ENCODE measurements around the gene CSGALNACT2.

Gene CSGALNACT2

DNA sequence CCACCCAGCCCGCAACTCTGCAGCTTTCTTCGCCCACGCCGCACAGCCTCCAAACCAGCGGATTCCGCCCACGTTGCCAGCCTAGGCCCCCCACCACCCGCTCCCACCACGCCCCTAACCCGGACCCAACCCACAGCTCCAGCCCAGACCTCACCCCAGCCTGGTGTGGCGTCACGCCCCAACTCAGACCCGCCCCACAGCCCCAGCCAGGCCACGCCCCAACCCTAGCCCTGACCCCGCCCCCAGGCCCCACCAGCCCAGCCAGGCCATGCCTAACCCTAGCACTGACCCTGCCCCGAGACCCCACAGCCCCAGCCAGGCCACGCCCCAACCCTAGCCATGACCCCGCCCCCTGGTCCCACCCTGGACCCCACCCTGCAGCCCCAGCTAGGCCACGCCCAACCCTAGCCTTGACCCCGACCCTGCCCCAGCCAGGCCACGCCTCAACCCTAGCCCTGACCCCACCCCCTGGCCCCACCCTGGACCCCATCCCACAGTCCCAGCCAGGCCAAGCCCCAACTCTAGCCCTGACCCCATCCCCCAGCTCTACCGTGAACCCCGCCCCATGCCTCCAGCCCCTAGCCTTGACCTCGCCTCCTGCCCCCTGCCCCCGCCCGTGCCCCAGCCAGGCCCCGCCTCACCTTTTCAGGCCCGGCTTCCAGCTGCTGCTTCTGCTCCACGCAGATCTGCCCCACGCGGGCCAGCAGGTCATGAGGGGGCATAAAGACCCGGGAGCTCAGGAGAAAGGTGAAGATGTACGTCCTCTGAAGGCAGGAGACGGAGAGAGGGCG, 64.6 kb downstream of the CSGALNACT2 start:
- peak; percentile 14 for DNase-seq (ENCODE audit: low read depth)

DNA sequence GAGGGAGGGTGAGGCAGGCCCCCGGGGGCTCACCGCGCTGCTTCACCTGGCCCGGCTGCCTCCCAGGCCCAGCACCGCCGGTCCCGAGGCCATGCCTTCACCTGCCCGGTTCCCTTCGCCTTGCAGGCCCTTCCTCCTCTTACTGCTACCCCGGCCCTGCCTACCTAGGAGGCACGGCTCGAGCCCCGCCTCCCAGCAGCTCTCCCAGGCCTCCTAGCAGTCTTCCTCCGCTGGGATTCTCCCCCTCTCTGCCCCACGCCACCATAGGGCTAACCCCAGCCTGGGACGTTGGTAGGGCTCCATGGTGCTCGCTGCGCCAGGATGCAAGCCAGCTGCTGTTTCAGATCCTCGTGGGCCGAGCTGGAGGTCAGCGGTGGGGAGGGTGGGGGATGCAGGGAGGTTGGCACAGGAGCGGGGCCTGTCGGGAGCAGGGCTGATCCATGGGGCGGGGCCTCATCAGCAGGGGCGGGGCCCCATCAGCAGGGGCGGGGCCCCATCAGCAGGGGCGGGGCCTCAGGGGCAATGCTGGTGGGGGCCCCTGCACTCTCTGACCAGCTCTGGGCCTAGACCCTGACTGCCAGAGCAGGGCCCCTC, 65.3 kb downstream of the CSGALNACT2 start:
- DNase-seq (ENCODE audit: low read depth) = no peak

DNA sequence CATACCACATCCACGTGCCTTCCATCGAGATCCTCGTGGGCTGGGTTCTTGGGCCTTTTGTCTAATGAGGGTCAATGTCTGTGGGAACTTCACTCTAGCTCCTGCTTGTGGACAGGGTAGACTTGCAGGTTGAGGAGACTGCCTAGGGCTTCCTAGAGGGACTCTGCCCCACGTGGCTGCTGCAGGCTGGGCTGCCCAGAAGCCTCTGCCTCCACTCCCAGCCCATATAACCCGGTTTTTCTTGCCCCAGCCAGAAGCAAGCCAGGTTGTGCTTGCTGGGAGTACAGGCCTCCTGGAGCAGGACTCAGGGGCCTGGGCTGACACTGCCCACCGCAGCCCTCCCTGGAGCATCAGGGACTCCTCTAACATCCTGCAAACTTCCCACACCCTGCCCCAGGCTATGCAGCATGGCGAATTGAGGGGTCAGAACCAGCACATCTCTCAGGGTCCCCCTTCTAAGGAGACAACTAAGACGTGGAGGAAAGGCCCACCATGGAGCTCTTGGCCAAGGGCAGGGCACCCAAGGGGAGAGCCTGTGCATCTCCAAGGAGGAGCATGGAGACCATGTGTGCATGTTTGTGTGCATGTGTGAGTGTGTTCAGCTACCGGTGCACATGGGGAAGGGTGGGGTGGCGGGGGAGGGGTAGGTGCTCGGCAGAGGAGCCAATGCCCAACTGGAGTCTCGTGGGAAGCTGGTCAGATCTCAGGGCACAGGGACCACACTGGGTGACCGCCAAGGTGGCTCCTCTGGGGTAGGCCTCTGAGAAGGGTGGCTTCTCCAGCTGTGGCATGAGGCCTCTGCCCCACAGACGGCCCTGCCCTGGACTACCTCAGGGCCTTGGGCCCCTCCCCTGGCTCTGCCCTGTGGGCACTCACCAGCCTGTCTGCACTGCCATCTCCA, 66.0 kb downstream of the CSGALNACT2 start:
- no peak for DNase-seq (ENCODE audit: low read depth)

DNA sequence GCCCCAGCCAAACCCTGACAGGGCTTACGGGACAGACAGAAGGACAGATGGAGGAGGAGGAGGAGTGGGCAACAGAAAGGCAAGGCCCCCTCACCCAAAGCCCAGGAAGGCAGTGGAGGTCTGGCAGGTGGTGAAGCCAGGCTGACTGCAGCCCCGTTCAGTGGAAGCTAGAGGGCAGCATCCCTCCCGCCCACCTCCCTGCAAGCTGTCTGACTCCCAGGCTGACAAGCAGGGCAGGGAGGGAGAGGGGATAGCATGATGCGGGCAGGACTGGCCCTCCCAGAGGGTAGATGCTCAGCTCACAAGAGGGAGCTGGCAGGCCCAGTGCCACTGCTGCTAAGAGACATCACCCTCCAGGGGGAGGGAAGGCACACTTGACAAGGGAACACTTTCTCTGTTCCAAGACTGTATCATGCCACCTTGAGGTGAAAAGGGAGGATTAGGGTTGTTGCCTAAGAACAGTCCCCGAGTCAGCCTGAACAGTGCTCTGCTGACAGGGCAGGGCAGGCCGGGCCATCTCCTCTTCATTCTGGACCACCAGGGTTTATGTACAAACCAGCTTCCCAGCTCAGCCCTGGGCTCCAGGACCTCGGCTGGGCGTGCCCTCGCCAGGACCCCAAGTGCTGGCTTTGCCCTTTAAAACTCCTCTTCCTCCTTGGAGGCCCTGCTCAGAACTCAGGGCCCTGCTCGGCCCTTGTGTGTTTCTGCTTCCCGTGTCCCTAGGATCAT, 66.9 kb downstream of the CSGALNACT2 start:
- peak; percentile 24 for DNase-seq (ENCODE audit: low read depth)

DNA sequence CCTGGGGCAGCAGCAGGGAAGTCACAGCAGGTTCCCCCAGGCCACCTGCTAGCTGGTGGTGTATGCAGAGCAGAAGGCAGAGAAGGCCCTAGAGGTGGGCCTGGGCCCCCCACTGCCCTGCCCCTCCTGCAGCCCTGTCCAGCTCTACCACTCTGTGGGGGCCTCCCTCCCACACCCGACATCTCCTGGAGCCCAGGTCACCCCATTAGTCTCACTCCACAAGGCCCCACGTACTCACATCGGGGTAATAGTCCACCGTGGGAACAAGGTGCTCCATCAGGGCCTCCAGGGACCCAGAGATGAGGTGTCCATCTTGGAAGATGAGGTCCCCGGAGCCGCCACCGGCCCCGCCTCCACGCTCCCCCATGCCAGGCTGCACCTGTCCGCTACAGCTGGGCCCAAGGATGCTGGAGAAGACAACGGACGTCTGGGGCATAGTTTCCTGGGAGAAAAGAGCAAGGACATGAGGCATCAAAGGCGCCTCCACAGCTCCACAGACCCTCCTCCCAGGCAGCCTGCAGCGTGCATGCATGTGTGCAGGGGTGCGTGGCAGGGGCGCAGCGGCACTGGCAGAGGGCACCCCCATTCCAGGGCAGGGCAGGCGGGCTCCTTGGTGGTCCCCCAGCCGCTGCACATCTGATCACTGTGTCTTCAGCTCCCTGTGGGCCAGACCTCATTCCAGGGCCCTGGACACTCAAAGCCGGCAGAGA, 67.6 kb downstream of the CSGALNACT2 start:
- DNase-seq (ENCODE audit: low read depth) = no peak

DNA sequence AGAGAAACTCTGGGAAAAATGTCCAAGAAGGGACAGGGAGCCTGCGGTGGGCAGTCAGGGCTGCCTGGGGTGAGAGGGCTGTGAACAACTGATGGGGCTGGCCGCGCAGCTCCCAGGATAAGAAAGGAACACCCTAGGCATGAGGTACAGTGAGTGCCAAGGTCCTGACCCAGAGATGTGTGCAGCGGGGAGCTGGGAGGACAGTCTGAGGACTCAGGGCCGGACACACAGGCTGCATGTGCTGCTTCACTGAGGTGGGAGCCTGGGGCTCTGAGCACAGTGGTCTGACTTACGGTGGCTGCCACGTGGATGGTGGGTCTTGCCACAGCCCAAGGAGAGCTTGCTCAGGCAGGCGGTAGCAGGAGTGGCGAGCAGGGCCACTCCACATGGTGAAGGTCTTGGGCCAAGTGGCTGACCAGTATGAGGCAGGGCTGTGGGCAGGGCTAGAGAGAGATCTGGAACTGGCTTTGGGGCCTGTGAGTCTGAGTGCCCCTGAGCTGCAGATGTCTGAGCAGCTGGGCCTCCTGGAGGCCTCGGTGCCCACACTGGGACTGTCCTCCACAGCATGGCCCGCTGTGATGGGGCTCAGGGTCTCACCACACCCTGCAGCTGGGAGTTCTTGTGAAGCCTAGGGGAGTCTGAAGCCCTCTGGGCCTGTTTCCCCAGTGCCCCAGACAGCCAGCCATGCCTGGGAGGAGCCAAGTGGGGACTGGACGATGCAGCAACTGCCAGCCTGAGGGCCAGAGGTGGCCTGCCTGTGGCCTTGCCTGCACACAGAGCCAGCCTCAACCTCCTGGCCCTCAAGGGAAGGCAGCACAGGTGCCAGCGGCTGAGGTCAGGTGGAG, 68.4 kb downstream of the CSGALNACT2 start:
- no peak for DNase-seq (ENCODE audit: low read depth)

DNA sequence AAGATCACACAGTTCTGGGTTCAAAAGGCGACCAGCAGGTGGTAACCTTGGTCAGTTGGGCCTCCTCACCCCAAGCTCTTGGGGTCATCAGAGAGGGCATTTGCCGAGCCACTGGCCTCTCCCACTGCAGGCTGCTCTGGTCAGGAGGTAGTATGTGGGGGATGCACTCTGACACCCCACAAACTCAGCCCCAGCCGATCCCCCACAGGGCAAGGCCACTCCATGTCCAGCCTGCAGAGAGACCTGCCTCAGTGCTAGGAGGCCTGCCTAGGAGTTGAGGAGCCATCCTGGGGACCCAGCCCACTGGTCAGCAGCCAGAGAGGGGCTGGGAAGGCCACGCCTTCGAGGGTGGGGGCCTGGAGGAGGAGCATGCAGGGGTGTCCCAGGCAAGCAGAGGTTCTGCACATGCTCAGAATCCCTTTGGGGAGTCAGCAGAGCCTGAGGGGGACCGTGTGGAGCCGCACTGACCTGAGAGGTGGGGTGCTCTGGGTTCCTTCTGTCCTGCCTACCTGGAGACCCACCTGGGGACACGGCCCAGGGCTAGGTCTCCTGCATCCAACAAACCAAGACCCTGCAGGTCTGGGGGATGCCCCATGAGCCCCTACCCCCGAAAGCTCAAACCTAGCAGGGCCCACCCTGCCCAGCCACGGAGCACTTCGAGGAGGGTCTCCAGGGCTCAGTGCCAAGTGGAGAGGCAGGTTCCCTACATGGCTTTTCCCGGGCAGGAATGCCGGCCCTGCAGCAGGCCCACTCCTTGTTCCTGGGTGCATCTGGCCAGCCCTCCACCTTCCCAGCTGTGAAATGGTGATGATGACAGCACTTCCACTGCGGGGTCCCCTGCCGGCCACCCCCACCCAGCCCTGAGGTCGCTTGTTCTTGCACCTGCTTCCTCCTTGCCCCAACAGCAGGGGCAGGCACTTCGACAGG, 70.2 kb downstream of the CSGALNACT2 start:
- no peak for DNase-seq (ENCODE audit: low read depth)

DNA sequence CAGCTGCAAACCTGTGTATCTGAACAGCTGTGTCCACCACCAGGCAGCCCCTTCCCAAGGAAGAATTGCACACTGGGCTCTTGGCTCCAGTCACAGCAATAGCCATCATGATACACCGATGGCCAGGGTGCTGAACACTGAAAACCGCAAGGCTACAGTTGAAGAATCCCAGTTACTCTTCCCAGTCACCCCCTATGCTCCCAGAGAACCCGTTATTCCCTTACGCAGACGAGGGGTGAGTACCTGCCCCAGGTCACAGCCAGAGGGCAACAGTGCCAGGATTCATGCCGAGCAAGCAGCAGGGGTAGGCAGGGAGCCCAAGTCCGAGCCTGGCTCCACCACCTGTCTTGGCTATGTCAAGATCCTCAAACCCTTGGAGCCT, 70.8 kb downstream of the CSGALNACT2 start:
- DNase-seq (ENCODE audit: low read depth) = no peak

DNA sequence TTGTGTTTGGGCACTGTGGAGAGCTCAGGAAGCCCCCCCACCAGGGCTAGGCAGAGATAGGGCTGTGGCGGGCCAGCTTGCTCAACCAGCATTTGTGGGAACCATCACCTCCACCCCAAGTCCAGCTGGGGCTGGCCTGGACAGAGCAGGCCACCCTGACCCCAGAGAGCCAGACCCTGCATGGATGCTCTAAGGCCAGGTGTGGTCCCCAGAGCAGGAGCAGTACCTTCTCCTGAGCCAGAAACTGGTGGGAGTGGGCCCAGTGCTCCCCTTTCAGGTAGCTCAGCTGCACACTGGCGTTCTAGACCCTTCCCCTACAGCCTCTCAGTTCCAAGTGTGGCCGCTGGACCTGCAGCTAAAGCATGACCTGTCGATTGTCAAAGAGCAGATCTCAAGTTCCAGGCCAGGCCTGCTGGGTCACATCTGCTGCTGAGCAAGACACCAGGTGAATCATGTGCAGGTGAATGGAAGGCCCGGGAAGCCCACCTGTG, 71.5 kb downstream of the CSGALNACT2 start:
- DNase-seq (ENCODE audit: low read depth) = no peak

DNA sequence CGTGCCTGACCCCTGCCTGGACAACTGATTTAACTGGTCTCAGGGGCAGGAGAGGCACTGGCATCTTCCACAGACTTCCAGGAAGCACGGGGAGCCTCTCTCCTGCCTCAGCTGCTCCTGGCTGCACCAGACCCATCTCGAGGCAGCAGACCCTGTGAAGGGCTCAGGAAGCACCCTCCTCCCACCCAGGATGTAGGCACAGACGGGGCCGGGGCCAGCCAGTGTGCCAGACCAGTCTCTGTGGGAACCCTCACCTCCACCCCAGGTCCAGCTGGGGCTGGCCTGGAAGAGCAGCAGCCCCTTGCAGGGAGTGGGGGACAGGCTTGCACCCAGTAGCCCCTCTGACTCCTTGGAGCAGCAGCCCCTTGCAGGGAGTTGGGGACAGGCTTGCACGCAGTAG, 72.3 kb downstream of the CSGALNACT2 start:
- DNase-seq (ENCODE audit: low read depth) = no peak

DNA sequence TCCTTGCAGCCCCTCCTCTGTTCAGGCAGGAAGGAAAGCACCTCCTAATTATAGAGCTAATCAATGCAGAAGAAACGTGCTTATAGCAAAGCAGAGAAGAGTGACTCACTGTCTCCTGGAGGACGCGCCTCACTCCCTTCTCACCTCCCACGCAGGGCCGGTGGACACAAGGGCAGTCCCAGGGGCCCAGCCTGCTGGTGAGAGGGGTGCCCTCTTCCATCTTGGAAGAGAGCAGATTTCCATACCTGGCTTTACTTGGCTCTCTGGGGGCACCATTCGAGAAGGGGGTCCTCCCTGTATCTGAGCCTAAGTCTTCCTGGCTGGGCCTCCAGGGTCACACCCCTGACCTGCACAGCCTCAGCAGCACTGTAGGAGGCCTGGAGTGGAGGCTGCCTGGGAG, 72.8 kb downstream of the CSGALNACT2 start:
- no peak for DNase-seq (ENCODE audit: low read depth)

DNA sequence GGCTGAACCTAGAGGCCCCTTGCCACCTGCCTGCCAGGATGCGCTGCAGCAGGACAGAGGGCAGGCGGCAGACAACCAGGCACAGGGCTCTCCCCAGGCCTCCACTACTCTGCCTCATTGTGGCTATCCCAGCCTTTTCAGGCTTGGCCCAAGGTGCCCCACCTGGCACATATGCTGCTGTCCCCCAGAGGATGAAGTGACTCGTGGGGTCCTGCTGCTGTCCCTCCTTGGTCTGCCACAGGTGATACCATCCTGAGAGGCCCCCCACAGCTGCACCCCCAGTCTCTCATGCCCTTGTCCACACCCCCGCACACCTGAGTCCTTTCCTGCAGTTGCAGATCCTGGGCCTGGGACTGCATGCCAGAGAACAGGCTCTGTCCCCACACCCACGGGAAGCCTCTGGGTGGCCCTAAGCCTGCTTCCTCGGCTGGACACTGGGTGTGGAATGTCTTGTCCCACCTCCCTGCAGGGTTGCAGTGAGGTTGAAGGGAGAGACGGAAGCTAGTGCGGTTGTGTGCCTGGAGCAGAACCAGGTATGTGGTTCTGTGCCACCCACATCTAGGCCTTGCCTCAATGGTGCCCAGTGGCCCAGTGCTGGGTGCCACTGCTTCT, 73.3 kb downstream of the CSGALNACT2 start:
- no peak for DNase-seq (ENCODE audit: low read depth)

DNA sequence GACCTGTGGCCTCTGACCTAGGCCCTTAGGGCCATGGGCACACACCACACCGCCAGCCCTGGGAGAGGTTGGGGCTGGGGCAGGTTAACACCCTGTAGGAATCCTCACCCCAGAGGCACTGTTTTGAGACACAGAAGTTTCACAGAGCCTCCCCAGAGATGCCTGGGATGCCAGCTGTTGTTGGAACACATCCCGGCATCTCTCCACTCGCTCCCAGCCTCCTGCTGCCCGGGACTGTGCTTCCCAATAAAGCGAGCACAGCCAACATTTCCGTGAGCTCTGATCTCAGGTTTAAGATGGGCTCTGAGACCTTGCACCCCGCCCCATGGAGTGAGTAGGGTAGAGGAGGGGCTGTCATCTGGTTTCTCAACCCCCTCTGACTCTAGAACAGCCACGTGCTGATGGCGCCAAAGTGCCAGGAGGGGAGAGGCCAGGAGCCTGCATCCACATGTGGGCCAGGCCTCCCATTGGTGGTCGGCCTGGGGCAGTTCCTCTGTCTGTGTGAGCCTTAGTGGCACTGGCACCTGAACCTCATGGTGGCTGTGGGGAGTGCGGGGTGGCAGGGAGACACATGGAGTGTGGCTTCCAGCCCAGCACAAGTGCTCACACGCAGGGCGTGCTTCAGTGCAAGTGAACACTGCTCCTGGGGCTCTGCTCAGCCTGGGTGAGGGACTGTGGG, 73.9 kb downstream of the CSGALNACT2 start:
- no peak for DNase-seq (ENCODE audit: low read depth)

DNA sequence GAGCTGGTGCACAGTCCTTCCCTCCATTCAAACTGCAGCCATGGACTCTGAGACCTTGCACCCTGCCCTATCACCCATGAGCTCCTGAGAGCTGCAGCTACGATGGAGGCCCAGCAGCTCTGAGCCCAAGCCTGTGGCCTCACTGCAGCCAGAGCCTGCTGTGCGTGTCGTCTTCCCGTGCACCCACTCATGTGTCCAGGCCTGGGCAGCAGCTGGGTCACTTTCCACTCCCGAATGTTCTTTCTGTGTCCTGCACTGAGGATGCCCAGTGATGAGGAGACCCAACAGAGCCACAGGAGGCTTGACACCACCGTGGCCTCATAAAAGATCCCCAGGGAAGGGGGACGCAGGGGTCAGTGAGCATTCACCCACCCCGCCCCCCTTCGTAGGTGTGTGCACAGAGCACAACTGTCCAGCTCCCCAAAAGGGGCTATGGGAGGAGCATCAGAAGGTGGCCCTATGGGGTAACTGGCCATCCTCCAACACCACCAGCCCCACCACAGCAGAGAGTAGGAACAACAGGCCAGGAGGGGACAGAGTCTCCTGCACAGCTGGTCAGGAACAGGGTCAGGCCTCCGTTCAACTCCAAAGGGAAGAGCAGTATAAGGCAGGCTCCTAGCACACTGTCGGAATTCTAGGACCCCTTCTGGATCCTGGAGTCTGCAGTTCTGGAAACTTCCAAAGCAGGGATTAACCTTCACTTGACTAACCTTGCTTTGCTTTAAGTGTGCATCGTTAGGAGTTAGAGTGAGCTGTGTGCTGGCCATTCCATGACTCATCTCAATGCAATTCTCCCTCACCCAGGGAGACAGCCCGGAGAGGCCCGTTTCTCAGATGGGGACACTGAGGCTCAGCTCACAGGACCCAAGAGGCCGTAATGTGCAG, 76.1 kb downstream of the CSGALNACT2 start:
- DNase-seq (ENCODE audit: low read depth) = no peak

DNA sequence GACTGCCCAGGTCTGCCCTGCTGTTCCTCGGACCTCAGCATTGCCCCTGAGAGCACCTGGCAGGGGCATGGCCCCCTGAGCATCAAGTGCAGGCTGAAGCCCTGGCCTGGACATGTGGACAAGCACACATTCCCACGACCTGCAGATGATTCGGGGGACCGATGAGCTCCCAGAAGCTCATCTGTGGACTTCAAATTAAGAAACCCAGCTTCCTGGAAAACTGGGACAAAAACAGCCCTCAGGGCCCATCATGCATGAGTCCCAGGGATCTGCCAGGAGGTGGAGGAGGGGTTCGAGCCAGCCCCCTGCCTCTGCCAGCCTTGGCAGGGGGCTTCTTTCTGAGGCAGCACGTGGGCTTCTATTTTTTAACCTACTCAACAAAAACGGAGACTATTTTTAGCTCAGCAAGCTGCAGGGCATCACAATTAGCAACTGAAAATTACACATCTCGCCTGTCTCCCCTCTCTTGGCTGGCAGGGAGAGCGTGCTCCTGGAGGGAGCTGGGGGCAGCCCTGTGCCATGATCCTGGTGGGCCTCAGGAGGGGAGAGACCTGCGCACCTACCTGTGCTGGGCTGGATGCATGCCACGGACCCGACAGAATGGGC, 76.8 kb downstream of the CSGALNACT2 start:
- DNase-seq (ENCODE audit: low read depth) = no peak

DNA sequence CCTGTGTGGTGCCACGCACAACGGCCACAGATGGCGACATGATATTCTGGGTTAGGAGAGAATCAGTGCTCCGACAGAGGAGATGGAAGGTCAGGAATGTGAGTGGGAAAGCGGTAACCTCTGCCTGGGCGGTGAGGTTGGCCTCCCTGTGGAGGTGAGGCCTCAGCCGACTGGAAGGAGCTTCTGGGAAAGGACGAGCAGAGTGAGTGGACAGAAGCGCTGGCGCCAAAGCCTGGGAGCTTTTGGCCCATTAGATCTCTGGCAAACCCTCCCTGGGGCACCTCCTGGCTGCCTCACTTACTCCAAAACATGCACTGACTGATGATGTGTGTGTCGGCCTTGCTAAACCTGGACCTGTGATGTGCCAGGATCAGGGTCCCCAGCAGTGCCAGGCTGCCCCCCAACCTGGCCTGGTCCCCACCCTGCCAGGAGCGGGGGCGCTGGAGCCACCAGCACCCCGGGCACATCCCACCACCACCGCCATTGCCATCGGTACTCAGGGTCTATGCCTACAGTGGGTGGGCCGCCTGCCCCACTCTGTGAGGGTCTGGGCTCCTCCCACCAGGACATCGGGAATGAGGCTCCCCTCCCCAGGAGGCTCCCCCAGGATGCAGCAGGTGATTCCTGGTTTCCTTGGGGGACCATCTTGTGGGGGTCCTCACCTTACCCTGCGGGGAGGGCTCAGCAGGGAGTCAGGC, 77.7 kb downstream of the CSGALNACT2 start:
- no peak for DNase-seq (ENCODE audit: low read depth)

Measured in T follicular helper cell (primary cell).